Esophagus (tissue), 2 donors: ENCODE data around the gene WDR74. TPM values are rescaled to one million over a fixed set of nuclear protein-coding genes. Genes with fewer than 3 reads are reported as not detected.

Source experiments
- H3K27ac ChIP-seq, 2 donors: one replicate each; pipeline ENCODE4 v1.5.1; 2013; ENCODE audit warnings: low read depth in 2 of 2, mild to moderate bottlenecking in 2 of 2, inconsistent platforms in 1 of 2, low read length in 1 of 2, moderate library complexity in 1 of 2
- H3K27me3 ChIP-seq, 2 donors: one replicate each; pipeline ENCODE4 v1.6.1; 2013; ENCODE audit warnings: low read length in 2 of 2, control low read depth in 1 of 2, mild to moderate bottlenecking in 1 of 2; ENCODE audit not compliant: insufficient read depth in 2 of 2, control insufficient read depth in 1 of 2
- H3K36me3 ChIP-seq, 2 donors: one replicate each; pipeline ENCODE4 v1.6.1; 2013; ENCODE audit warnings: low read length in 1 of 2; ENCODE audit not compliant: control insufficient read depth in 2 of 2, insufficient read depth in 2 of 2
- H3K4me1 ChIP-seq, 2 donors: one replicate each; pipeline ENCODE4 v1.6.1; 2013; ENCODE audit warnings: low read length in 1 of 2; ENCODE audit not compliant: control insufficient read depth in 2 of 2, insufficient read depth in 2 of 2
- H3K4me3 ChIP-seq, 2 donors: one replicate each; pipeline ENCODE4 v1.5.1; 2013; ENCODE audit warnings: low read length in 2 of 2, mild to moderate bottlenecking in 2 of 2, low read depth in 1 of 2, moderate library complexity in 1 of 2
- H3K9me3 ChIP-seq, 2 donors: one replicate each; pipeline ENCODE4 v1.6.1; 2013; ENCODE audit warnings: mild to moderate bottlenecking in 2 of 2, low read depth in 1 of 2, low read length in 1 of 2, moderate library complexity in 1 of 2; ENCODE audit not compliant: control insufficient read depth in 2 of 2, insufficient read depth in 1 of 2
- WGBS, 2 donors: extraction: QIAGEN DNeasy Blood & Tissue Kit; methylation state at CpG; one replicate each; pipeline ENCODE4 v1.1.7; 2013; 5-methylcytosine and 5-hydroxymethylcytosine counted together
- polyA plus RNA-seq, 2 donors: library from polyadenylated mRNA; stranded (reverse); fragments of 200-250 nt; gene quantifications; one replicate each; pipeline ENCODE4 v1.2.3, GENCODE V29; 2013
- donor health status: healthy with polysubstance abuse.
- donor health status: Bipolar disorder and iron deficiency.

The WDR74 gene
- polyA plus RNA-seq, 2 donors = 44.0 to 44.6 TPM

GRCh38 chr11:62880803-62881578 is 41.6 kb upstream of the WDR74 start, which contains the start of gene SLC3A2:
Gene SLC3A2, plus strand, starts transcription at chr11:62880896. Its CDS starts 128 bp downstream, at chr11:62881024.
- WGBS, 2 donors = 0 to 1% methylated on average over 63 to 69 of the region's 69 CpGs

DNA sequence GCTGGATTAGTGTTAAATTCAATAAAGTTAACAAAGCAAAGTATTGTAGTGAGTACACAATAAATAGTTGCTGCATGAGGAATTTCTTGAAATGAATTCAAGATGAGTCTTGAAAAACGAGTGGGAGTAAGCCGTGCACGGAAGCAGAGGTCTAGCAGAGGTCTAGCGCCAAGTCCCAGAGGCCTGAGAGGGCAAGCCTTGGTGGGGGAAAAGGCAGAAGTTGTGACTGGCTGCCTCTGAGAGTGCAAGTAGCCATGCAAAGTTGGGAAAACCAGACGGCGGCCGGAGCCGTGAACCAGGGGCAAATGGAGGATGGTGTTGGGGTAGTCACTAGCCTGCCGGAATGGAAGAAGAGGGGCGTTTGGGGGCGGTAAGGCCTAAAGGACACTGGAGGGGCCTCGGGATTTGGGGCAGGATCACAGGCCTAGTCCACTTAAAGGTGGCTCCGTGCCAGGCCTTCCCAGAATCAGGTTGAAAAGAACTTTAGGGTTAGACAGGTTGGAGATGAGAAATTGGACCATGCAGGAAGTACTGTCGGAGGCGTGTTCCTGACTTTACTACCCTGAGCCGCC is 40.9 kb upstream of the WDR74 start:
- peaks cover 14 to 21% of the 10 kb centered on the region in 2 donors for H3K36me3 ChIP-seq
- 1 to 2% methylated on average over 16 of the region's 16 CpGs for WGBS, 2 donors
- no peaks in the 10 kb centered on the region for H3K9me3 ChIP-seq
- no peaks in the 10 kb centered on the region for H3K27me3 ChIP-seq
- peak overlapping the region; percentile 80 to 96 for H3K4me3 ChIP-seq
- H3K27ac ChIP-seq = peak overlapping the region; percentile 98 to 100
- peaks cover 2 to 7% of the 10 kb centered on the region in 2 donors for H3K4me1 ChIP-seq

More at GRCh38 chr11:62880803-62881578, 41.6 kb upstream of the WDR74 start, which contains the start of gene SLC3A2:
- peak within 1 kb of the TSS; percentile 98 to 100 for H3K27ac ChIP-seq
- no peaks in the 10 kb centered on the region for H3K27me3 ChIP-seq
- no peaks in the 10 kb centered on the region for H3K9me3 ChIP-seq
- H3K4me1 ChIP-seq = peaks cover 2 to 7% of the 10 kb centered on the region in 2 donors
- peaks cover 14 to 28% of the 10 kb centered on the region in 2 donors for H3K36me3 ChIP-seq
- H3K4me3 ChIP-seq = peak within 1 kb of the TSS; percentile 80 to 96

DNA sequence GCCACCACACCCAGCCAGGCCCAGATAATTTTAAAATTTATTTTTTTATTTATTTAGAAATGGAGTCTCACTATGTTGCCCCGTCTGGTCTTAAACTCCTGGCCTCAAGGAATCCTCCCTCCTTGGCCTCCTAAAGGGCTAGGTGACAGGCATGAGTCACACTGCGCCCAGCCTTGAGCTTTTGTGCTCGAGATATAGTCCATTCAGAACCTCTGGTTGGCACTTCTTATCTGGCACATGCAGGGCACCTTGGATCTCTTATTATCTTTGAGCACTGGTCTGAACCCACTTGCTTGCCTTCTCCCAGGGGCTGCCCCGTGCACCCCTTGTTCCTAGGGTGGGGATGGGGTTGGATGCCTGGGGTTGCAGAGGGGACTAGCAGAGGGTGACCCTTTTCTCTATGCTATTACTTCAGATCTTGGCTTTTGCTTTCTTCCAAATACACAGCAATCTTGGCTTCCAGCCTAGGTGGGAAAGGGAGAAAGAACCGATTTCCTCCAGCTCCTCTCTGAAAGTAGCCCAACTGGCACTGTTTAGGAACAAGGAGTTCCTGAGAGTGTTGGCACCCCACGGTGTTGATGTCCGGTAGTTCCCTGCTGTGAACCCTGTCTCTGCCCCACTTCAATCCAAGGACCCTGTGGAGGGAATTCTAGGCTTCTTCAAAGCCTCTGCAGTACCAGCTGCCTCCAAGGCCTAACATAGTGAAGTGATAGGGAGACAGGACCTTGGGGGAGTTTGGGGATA is 40.0 kb upstream of the WDR74 start:
- H3K4me3 ChIP-seq = peak overlapping the region in 1 of 2 donors; percentile 96
- peaks cover 2 to 7% of the 10 kb centered on the region in 2 donors for H3K4me1 ChIP-seq
- H3K27me3 ChIP-seq = no peaks in the 10 kb centered on the region
- 42 to 53% methylated on average over 7 of the region's 7 CpGs for WGBS, 2 donors
- H3K27ac ChIP-seq = peak overlapping the region; percentile 98 to 100
- H3K36me3 ChIP-seq = peaks cover 11 to 15% of the 10 kb centered on the region in 2 donors
- H3K9me3 ChIP-seq = no peaks in the 10 kb centered on the region

DNA sequence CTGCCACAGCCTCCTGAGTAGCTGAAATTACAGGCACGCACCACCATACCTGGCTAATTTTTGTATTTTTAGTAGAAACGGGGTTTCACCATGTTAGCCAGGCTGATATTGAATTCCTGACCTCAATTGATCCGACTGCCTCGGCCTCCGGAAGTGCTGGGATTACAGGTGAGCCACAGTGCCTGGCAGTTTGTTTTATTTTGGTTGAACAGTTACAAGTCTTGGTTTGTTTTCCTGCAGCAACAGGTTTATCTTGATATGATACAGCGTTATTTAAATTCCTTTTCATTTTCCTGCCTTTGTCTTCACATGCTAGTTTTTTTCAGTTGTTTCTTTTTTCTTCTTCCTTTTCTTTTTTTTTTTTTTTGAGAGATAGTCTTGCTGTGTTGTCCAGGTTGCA is 37.3 kb upstream of the WDR74 start:
- Histone ChIP-seq H3K4me3 (no peak overlapping the region), H3K27me3 (no peaks in the 10 kb centered on the region), H3K36me3 (no peaks in the 10 kb centered on the region), H3K27ac (no peak overlapping the region), H3K4me1 (peaks cover 0 to 3% of the 10 kb centered on the region in 2 donors), H3K9me3 (no peaks in the 10 kb centered on the region)
- 53 to 60% methylated on average over 6 of the region's 6 CpGs for WGBS, 2 donors

DNA sequence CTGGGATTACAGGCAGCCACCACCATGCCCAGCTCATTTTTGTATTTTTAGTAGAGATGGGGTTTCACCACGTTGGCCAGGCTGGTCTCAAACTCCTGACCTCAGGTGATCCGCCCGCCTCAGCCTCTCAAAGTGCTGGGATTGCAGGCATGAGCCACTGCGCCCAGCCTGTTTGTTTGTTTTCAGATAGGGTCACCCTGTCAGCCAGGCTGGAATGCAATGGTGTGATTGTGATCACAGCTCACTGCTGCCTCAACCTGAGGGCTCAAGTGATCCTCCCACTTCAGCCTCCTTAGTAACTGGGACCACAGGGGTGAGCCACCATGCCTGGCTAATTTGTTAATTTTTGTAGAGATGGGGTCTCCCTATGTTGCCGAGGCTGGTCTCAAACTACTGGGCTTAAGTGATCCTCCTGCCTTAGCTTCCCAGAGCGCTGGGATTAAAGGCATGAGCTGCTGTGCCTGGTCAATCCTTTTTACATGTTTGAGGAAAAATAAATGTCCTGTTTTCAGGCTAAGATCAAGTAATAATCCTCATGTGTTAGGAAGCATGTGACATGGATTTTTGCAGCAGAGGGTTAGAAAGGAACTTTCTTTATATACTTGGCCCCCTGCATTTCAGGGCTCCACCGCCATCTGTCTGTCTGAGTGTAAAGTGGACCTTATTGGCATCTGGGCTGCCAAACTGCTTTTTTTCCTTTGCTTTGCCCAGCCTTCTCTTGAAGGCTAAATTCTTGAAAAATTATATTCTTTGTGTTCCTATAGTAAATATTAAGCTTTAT is 36.5 kb upstream of the WDR74 start:
- Histone ChIP-seq H3K36me3 (no peaks in the 10 kb centered on the region), H3K9me3 (no peaks in the 10 kb centered on the region), H3K4me3 (no peak overlapping the region), H3K27ac (no peak overlapping the region), H3K27me3 (no peaks in the 10 kb centered on the region), H3K4me1 (peaks cover 0 to 3% of the 10 kb centered on the region in 2 donors)
- WGBS, 2 donors = 76 to 88% methylated on average over 7 of the region's 7 CpGs

DNA sequence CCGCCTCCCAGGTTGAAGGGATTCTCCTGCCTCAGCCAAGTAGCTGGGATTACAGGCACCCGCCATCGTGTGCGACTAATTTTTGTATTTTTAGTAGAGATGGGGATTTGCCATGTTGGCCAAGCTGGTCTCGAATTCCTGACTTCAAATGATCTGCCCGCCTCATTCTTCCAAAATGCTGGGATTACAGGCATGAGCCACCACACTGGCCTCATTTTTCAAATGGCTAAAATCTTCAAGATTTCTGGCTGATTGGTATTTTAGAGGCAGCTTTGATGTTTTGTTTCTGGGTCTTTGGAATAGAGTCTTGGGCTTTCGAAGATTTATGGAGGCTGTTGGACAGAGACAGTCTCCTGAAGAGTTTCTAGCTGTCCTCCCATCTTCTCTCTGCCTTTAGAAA is 35.5 kb upstream of the WDR74 start:
- Histone ChIP-seq H3K9me3 (no peaks in the 10 kb centered on the region), H3K4me3 (no peak overlapping the region), H3K27me3 (no peaks in the 10 kb centered on the region), H3K27ac (no peak overlapping the region), H3K4me1 (peaks cover 0 to 3% of the 10 kb centered on the region in 2 donors), H3K36me3 (no peaks in the 10 kb centered on the region)
- WGBS, 2 donors = 95 to 96% methylated on average over 7 of the region's 7 CpGs

GRCh38 chr11:62865635-62866034 is 26.2 kb upstream of the WDR74 start:
- Histone ChIP-seq H3K27ac (no peak overlapping the region), H3K36me3 (no peaks in the 10 kb centered on the region), H3K9me3 (no peaks in the 10 kb centered on the region), H3K4me3 (no peak overlapping the region), H3K4me1 (no peaks in the 10 kb centered on the region), H3K27me3 (no peaks in the 10 kb centered on the region)
- 83% methylated on average over 6 of the region's 6 CpGs for WGBS, 2 donors

DNA sequence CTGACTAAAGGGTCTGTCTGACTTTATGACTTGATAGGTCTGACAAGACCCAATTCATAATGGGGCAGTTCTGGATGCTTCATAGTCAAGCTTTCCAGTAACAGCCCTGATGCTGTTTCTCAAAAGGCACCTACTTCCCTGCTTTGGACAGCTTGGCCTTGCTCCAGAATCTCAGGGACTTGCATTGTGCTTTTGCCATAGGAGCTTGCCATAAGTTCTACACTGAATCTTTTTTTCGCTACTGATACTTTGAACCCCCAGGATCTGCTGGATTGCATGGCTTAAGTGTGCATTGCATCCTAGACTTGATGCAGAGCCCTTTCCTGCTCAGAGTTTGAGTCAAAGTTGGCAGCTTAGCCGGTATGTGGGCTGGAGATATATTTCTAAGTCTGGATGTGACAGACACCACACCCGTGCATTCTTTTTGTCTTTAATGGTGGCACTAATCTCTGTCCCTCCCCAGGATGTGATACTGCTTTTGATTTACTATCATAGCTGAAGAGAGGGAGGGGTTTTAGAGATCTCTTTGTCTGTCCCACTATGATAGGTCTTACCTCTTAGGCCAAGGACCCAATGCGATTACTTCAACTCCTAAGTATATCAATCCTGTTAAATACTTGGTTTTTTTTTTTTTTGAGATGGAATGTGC is 24.4 kb upstream of the WDR74 start:
- H3K27ac ChIP-seq = no peak overlapping the region
- H3K4me3 ChIP-seq = no peak overlapping the region
- H3K36me3 ChIP-seq = no peaks in the 10 kb centered on the region
- no peaks in the 10 kb centered on the region for H3K4me1 ChIP-seq
- H3K9me3 ChIP-seq = no peaks in the 10 kb centered on the region
- H3K27me3 ChIP-seq = no peaks in the 10 kb centered on the region
- 60 to 65% methylated on average over 4 of the region's 4 CpGs for WGBS, 2 donors
